GM23338 (cell line): ENCODE measurements around the gene SPOCK2. TPM values are rescaled to one million over a fixed set of nuclear protein-coding genes. Genes with fewer than 3 reads are reported as not detected.

ENCODE experiments used
- ATAC-seq: fragments of 200-7000 bp; cut with Tn5 transposase; 3 replicates; pipeline ENCODE4 v1.9.1; 2020
- DNase-seq: peaks from one replicate; pipeline ENCODE4 v3.0.0-alpha.2; 2015; ENCODE audit warnings: low spot score
- H2AFZ ChIP-seq: fragments of 200-600 bp; sonication (generic); 2 replicates; pipeline ENCODE4 v1.8.0; 2016; ENCODE audit warnings: antibody characterized with exemption, mild to moderate bottlenecking, moderate library complexity
- H3F3A ChIP-seq: fragments of 200-600 bp; sonication (generic); replicated peaks from 2 replicates; pipeline ENCODE4 v1.8.0; 2017; ENCODE audit warnings: antibody characterized with exemption, mixed run types, low read depth
- H3K27ac ChIP-seq: fragments of 200-600 bp; sonication (generic); 2 replicates; pipeline ENCODE4 v1.6.1; 2016; ENCODE audit warnings: low read depth
- H3K27me3 ChIP-seq: fragments of 200-600 bp; sonication (generic); 2 replicates; pipeline ENCODE4 v1.8.0; 2016; ENCODE audit warnings: mild to moderate bottlenecking, mixed run types, moderate library complexity; ENCODE audit not compliant: insufficient read depth
- H3K36me3 ChIP-seq: fragments of 200-600 bp; sonication (generic); 2 replicates; pipeline ENCODE4 v1.8.0; 2016; ENCODE audit warnings: mild to moderate bottlenecking; ENCODE audit not compliant: insufficient read depth
- H3K4me1 ChIP-seq: fragments of 200-600 bp; sonication (generic); 2 replicates; pipeline ENCODE4 v1.8.0; 2016; ENCODE audit warnings: mild to moderate bottlenecking, moderate library complexity; ENCODE audit not compliant: insufficient read depth
- H3K4me2 ChIP-seq: fragments of 200-600 bp; sonication (generic); 2 replicates; pipeline ENCODE4 v1.7.1; 2017; ENCODE audit warnings: mixed run types
- H3K4me3 ChIP-seq: fragments of 200-600 bp; sonication (generic); 2 replicates; pipeline ENCODE4 v1.6.1; 2016; ENCODE audit warnings: mixed run types
- H3K79me2 ChIP-seq: fragments of 200-600 bp; sonication (generic); replicated peaks from 2 replicates; pipeline ENCODE4 v1.8.0; 2017; ENCODE audit warnings: mild to moderate bottlenecking; ENCODE audit not compliant: insufficient read depth
- H3K9me2 ChIP-seq: fragments of 200-600 bp; sonication (generic); 2 replicates; pipeline ENCODE4 v1.8.0; 2017; ENCODE audit not compliant: insufficient read depth
- H4K20me1 ChIP-seq: fragments of 200-600 bp; sonication (generic); replicated peaks from 2 replicates; pipeline ENCODE4 v1.8.0; 2017; ENCODE audit warnings: mild to moderate bottlenecking; ENCODE audit not compliant: insufficient read depth
- H3K27ac Mint-ChIP-seq: 2 replicates; pipeline ENCODE4 v1.8.0; 2020; ENCODE audit warnings: inconsistent platforms, mild to moderate bottlenecking, moderate library complexity, mixed read lengths
- H3K27me3 Mint-ChIP-seq: 3 replicates; pipeline ENCODE4 v1.8.0; 2022; ENCODE audit warnings: low read depth, mild to moderate bottlenecking, moderate library complexity, mixed read lengths, inconsistent platforms; ENCODE audit not compliant: insufficient read depth, poor library complexity
- H3K36me3 Mint-ChIP-seq: 3 replicates; pipeline ENCODE4 v1.8.0; 2021; ENCODE audit warnings: low read depth, mild to moderate bottlenecking, inconsistent platforms, moderate library complexity, mixed read lengths
- H3K4me1 Mint-ChIP-seq: 3 replicates; pipeline ENCODE4 v1.8.0; 2020; ENCODE audit warnings: mild to moderate bottlenecking, inconsistent platforms, mixed read lengths
- H3K4me3 Mint-ChIP-seq: 3 replicates; pipeline ENCODE4 v1.8.0; 2021; ENCODE audit warnings: moderate library complexity, mild to moderate bottlenecking, inconsistent platforms, mixed read lengths
- H3K9me3 Mint-ChIP-seq: 3 replicates; pipeline ENCODE4 v1.8.0; 2020; ENCODE audit warnings: moderate library complexity, mild to moderate bottlenecking, inconsistent platforms, mixed read lengths
- CREB1 ChIP-seq: fragments of 250-450 bp; sonication (Bioruptor Pico); IDR thresholded peaks from 2 replicates; pipeline ENCODE4 v1.5.0; 2020; ENCODE audit warnings: low read depth, mild to moderate bottlenecking, moderate library complexity
- EZH2 ChIP-seq: fragments of 200-600 bp; sonication (generic); IDR thresholded peaks from one replicate; pipeline ENCODE4 v1.8.0; 2017; ENCODE audit warnings: antibody characterized with exemption, mild to moderate bottlenecking, low read depth; ENCODE audit not compliant: unreplicated experiment
- EZH2phosphoT487 ChIP-seq: fragments of 200-600 bp; sonication (generic); IDR thresholded peaks from one replicate; pipeline ENCODE4 v1.8.1; 2018; ENCODE audit warnings: antibody characterized with exemption; ENCODE audit not compliant: unreplicated experiment
- JUNB ChIP-seq: IDR thresholded peaks from one replicate; pipeline ENCODE4 v1.6.1; 2016; ENCODE audit warnings: antibody characterized with exemption; ENCODE audit not compliant: unreplicated experiment
- NANOG ChIP-seq: IDR thresholded peaks from 2 replicates; pipeline ENCODE4 v1.6.1; 2016; ENCODE audit warnings: antibody characterized with exemption, borderline replicate concordance
- POLR2AphosphoS5 ChIP-seq: IDR thresholded peaks from 2 replicates; pipeline ENCODE4 v1.6.1; 2016; ENCODE audit warnings: antibody characterized with exemption, low read depth
- STAT1 ChIP-seq: IDR thresholded peaks from one replicate; pipeline ENCODE4 v1.6.1; 2016; ENCODE audit warnings: antibody characterized with exemption; ENCODE audit not compliant: unreplicated experiment
- ZNF114 ChIP-seq: fragments of 250-450 bp; sonication (Bioruptor Pico); IDR thresholded peaks from 2 replicates; pipeline ENCODE4 v1.5.0; 2020; ENCODE audit warnings: mild to moderate bottlenecking, moderate library complexity
- ZNF331 ChIP-seq: fragments of 250-450 bp; sonication (Bioruptor Pico); IDR thresholded peaks from 2 replicates; pipeline ENCODE4 v1.5.0; 2020; ENCODE audit warnings: low read depth, mild to moderate bottlenecking, moderate library complexity
- polyA plus RNA-seq: library from polyadenylated mRNA; unstranded; fragments of >200 nt; fragmentation: Nextera tagmentation; extraction: Ambion mirVana; gene quantifications from 2 replicates; pipeline ENCODE4 v1.2.1, GENCODE V29; 2016
- total RNA-seq: library from RNA; depleted of rRNA; stranded (reverse); fragments of >200 nt; shearing (Covaris generic); gene quantifications from 2 replicates; pipeline ENCODE4 v1.2.3, GENCODE V29; 2014
- TF ChIP-seq, protein P1 (sequence below): IDR thresholded peaks from 2 replicates; pipeline ENCODE4 v1.6.1; 2016; ENCODE audit warnings: antibody characterized with exemption
- TF ChIP-seq, protein P2 (sequence below), 2 experiments: fragments of 200-600 bp in 1 of 2; sonication (generic) in 1 of 2; conservative IDR thresholded peaks; 2 replicates each; pipeline versions ENCODE4 v1.5.1 to v1.6.1; 2016 to 2017; ENCODE audit warnings: antibody characterized with exemption in 2 of 2, low read depth in 2 of 2, mild to moderate bottlenecking in 2 of 2, moderate library complexity in 1 of 2
- TF ChIP-seq, protein P3 (sequence below): IDR thresholded peaks from one replicate; pipeline ENCODE4 v1.6.1; 2018; ENCODE audit warnings: antibody characterized with exemption; ENCODE audit not compliant: unreplicated experiment
- TF ChIP-seq, protein P4 (sequence below): fragments of 250-450 bp; sonication (Bioruptor Pico); IDR thresholded peaks from 2 replicates; pipeline ENCODE4 v1.5.0; 2020; ENCODE audit warnings: mild to moderate bottlenecking, moderate library complexity

Gene SPOCK2
- total and polyA plus RNA-seq, 2 experiments from 2014 or later: 1.3 to 3.6 TPM

DNA sequence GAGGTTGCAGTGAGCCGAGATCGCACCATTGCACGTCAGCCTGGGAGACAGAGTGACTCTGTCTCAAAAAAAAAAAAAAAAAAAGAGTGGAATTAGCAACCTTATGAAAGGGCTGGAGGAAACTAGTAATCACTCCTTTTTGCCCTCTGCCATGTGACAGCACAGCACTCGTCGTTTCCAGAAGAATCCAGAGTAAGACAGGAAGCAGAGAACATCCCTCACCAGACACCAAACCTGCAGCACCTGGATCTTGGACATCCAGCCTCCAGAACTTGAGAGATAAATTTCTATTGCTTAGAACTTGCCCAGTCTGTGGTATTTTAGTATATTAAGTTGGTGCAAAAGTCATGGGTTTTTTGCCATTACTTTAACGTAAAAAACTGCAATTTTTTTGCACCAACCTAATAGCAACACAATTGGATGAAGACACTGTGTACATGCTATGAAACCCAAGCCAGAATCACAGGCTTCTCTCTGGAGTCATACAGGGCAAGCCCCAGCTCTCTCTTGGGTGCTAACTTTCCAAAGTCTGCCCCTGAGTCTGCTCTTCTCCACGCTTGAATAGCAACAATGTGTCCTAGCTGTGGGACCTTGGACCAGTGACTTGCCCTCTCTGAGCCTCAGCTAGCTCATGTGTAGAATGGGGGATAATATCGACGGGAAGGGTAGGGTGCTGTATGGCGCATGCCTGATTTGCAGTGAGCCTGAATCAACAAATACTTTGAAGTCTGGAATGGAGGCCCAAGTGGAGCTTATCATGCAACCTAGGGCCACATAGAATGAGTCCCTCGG, 69.1 kb downstream of the SPOCK2 start:
- Mint-ChIP-seq H3K27me3 (peaks cover 10% of the 10 kb centered on the region), H3K36me3 (no peaks in the 10 kb centered on the region), H3K9me3 (no peaks in the 10 kb centered on the region), H3K4me3 (no peak overlapping the region), H3K4me1 (peaks cover 5% of the 10 kb centered on the region; the same call in 2 of the 3 replicates), H3K27ac (no peak overlapping the region)
- Histone ChIP-seq H3K36me3 (no peaks in the 10 kb centered on the region), H3K79me2 (no peaks in the 10 kb centered on the region), H3K4me3 (no peak overlapping the region), H3K27ac (no peak overlapping the region), H4K20me1 (no peaks in the 10 kb centered on the region), H2AFZ (no peak overlapping the region), H3K4me2 (no peak overlapping the region), H3K27me3 (no peaks in the 10 kb centered on the region), H3F3A (no peaks in the 10 kb centered on the region), H3K4me1 (no peaks in the 10 kb centered on the region), H3K9me2 (no peaks in the 10 kb centered on the region)
- DNase-seq (no peak), ATAC-seq (no peak)
- TF ChIP-seq, protein P1, sequence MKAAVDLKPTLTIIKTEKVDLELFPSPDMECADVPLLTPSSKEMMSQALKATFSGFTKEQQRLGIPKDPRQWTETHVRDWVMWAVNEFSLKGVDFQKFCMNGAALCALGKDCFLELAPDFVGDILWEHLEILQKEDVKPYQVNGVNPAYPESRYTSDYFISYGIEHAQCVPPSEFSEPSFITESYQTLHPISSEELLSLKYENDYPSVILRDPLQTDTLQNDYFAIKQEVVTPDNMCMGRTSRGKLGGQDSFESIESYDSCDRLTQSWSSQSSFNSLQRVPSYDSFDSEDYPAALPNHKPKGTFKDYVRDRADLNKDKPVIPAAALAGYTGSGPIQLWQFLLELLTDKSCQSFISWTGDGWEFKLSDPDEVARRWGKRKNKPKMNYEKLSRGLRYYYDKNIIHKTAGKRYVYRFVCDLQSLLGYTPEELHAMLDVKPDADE: no peak
- no peak for TF ChIP-seq ZNF114 (CRISPR knock-in tag)
- no peak for TF ChIP-seq ZNF331 (CRISPR knock-in tag)
- no peak for TF ChIP-seq EZH2
- TF ChIP-seq EZH2phosphoT487: no peak
- TF ChIP-seq, protein P2, sequence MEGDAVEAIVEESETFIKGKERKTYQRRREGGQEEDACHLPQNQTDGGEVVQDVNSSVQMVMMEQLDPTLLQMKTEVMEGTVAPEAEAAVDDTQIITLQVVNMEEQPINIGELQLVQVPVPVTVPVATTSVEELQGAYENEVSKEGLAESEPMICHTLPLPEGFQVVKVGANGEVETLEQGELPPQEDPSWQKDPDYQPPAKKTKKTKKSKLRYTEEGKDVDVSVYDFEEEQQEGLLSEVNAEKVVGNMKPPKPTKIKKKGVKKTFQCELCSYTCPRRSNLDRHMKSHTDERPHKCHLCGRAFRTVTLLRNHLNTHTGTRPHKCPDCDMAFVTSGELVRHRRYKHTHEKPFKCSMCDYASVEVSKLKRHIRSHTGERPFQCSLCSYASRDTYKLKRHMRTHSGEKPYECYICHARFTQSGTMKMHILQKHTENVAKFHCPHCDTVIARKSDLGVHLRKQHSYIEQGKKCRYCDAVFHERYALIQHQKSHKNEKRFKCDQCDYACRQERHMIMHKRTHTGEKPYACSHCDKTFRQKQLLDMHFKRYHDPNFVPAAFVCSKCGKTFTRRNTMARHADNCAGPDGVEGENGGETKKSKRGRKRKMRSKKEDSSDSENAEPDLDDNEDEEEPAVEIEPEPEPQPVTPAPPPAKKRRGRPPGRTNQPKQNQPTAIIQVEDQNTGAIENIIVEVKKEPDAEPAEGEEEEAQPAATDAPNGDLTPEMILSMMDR (conservative IDR thresholded peaks at IDR 0.05; ENCODE audit: low read depth in 2 of 2): no peak
- TF ChIP-seq, protein P3, sequence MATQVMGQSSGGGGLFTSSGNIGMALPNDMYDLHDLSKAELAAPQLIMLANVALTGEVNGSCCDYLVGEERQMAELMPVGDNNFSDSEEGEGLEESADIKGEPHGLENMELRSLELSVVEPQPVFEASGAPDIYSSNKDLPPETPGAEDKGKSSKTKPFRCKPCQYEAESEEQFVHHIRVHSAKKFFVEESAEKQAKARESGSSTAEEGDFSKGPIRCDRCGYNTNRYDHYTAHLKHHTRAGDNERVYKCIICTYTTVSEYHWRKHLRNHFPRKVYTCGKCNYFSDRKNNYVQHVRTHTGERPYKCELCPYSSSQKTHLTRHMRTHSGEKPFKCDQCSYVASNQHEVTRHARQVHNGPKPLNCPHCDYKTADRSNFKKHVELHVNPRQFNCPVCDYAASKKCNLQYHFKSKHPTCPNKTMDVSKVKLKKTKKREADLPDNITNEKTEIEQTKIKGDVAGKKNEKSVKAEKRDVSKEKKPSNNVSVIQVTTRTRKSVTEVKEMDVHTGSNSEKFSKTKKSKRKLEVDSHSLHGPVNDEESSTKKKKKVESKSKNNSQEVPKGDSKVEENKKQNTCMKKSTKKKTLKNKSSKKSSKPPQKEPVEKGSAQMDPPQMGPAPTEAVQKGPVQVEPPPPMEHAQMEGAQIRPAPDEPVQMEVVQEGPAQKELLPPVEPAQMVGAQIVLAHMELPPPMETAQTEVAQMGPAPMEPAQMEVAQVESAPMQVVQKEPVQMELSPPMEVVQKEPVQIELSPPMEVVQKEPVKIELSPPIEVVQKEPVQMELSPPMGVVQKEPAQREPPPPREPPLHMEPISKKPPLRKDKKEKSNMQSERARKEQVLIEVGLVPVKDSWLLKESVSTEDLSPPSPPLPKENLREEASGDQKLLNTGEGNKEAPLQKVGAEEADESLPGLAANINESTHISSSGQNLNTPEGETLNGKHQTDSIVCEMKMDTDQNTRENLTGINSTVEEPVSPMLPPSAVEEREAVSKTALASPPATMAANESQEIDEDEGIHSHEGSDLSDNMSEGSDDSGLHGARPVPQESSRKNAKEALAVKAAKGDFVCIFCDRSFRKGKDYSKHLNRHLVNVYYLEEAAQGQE: no peak
- no peak for TF ChIP-seq CREB1 (CRISPR knock-in tag)
- TF ChIP-seq JUNB: no peak
- no peak for TF ChIP-seq NANOG
- TF ChIP-seq STAT1: no peak
- no peak for TF ChIP-seq POLR2AphosphoS5
- TF ChIP-seq, protein P4, sequence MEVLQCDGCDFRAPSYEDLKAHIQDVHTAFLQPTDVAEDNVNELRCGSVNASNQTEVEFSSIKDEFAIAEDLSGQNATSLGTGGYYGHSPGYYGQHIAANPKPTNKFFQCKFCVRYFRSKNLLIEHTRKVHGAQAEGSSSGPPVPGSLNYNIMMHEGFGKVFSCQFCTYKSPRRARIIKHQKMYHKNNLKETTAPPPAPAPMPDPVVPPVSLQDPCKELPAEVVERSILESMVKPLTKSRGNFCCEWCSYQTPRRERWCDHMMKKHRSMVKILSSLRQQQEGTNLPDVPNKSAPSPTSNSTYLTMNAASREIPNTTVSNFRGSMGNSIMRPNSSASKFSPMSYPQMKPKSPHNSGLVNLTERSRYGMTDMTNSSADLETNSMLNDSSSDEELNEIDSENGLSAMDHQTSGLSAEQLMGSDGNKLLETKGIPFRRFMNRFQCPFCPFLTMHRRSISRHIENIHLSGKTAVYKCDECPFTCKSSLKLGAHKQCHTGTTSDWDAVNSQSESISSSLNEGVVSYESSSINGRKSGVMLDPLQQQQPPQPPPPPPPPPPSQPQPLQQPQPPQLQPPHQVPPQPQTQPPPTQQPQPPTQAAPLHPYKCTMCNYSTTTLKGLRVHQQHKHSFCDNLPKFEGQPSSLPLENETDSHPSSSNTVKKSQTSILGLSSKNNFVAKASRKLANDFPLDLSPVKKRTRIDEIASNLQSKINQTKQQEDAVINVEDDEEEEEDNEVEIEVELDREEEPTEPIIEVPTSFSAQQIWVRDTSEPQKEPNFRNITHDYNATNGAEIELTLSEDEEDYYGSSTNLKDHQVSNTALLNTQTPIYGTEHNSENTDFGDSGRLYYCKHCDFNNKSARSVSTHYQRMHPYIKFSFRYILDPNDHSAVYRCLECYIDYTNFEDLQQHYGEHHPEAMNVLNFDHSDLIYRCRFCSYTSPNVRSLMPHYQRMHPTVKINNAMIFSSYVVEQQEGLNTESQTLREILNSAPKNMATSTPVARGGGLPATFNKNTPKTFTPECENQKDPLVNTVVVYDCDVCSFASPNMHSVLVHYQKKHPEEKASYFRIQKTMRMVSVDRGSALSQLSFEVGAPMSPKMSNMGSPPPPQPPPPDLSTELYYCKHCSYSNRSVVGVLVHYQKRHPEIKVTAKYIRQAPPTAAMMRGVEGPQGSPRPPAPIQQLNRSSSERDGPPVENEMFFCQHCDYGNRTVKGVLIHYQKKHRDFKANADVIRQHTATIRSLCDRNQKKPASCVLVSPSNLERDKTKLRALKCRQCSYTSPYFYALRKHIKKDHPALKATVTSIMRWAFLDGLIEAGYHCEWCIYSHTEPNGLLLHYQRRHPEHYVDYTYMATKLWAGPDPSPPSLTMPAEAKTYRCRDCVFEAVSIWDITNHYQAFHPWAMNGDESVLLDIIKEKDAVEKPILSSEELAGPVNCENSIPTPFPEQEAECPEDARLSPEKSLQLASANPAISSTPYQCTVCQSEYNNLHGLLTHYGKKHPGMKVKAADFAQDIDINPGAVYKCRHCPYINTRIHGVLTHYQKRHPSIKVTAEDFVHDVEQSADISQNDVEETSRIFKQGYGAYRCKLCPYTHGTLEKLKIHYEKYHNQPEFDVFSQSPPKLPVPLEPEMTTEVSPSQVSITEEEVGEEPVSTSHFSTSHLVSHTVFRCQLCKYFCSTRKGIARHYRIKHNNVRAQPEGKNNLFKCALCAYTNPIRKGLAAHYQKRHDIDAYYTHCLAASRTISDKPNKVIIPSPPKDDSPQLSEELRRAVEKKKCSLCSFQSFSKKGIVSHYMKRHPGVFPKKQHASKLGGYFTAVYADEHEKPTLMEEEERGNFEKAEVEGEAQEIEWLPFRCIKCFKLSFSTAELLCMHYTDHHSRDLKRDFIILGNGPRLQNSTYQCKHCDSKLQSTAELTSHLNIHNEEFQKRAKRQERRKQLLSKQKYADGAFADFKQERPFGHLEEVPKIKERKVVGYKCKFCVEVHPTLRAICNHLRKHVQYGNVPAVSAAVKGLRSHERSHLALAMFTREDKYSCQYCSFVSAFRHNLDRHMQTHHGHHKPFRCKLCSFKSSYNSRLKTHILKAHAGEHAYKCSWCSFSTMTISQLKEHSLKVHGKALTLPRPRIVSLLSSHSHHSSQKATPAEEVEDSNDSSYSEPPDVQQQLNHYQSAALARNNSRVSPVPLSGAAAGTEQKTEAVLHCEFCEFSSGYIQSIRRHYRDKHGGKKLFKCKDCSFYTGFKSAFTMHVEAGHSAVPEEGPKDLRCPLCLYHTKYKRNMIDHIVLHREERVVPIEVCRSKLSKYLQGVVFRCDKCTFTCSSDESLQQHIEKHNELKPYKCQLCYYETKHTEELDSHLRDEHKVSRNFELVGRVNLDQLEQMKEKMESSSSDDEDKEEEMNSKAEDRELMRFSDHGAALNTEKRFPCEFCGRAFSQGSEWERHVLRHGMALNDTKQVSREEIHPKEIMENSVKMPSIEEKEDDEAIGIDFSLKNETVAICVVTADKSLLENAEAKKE: no peak
